Stimulated activated CD8-positive, alpha-beta memory T cell treated with anti-CD3 and anti-CD28 coated beads, Interleukin-12 subunit alpha, Interleukin-12 subunit beta, amount 100 ng/mL, for 1 hour (primary cell): ENCODE results near the gene ATP10A.
"Not testable (repeated sequence)": the region's sequence is repeated elsewhere in the genome, so short reads cannot be mapped to it uniquely, and the experiment has no call there.

Experiments used
- DNase-seq: peaks from one replicate; pipeline ENCODE4 v3.0.0-alpha.2; 2020; ENCODE audit warnings: low read depth

ATP10A gene

DNA sequence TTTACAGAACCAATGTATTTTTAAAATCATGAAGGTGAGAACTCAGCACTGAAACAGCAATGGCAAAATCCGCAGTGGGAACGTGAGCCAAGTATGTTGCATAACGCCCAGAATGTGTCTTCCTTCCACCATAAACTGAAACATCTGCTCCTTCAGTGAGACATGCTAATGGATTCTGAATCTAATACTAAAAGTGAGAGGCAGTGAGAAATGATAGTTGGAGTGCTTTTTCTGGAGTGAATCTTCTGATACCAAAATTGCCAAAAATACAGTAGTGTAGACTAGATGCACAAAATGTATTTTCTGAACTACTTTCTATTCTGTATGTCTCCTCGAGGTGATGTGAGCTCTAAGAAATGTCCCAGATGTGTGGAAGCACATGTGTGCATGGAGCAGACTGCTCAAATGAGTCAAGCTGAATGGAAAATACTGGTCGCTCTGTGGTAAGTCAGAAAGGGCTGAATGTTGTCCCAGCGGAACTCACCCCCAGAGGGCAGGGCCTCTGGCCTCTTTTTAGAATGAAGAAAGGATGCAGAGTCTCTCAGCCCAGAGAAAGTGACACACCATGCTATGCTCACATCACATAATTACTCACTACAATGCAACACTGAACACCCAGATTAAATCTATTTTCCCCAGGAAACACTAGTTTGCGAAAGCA is 73.0 kb downstream of the ATP10A start:
- no peak for DNase-seq

DNA sequence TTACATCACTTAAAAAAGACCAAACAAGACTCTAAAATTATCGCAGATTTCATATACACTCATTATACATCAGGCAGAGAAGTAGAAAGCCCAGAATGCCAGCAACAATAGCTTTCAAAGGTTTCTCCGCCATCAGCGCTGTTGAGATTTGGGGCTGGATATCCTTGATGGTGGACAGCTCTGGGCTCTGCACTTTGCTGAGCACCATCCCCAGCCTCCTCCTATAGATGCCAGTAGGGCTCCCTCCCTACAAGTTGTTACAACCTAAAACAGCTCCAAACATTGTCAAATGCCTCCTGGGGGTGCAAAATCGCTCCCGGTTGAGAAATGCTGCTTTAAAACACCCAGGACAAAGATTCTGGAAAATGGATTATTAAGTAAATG is 73.5 kb downstream of the ATP10A start:
- no peak for DNase-seq

- DNase-seq, result no peak
Measured at GRCh38 chr15:25789211-25789610, 73.9 kb downstream of the ATP10A start.

DNA sequence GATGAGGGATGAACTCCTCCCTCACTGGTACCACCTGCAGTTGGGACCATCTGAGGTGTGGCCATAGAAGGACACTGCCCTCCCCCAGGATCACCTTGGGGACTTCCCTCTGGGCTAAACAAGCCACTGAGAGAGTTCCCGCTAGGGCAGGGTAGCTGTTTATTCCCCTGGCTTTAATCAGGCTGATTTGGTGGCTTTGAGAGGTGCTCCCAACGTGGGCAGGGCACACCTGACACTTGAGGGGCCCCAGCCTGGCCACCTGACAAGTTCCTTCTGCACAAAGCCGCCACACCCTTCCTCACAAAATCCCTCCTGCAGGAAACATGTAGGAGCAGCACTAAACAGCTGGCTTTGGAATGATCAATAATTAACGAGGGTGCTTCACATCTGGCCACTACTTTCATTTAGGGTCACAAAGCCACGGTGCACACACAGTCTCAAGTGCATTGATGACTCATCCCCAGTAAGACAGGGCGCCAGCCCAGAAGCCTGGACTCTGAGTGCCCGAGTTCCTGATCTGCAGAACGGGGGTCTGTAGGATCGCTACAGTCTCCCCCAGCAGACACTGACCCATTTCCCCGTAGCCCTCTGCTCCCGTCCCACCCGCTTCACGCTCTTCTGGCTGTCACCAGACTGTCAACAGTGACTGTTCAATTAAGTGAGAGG is 75.1 kb downstream of the ATP10A start:
- DNase-seq, result no peak

- DNase-seq, result no peak
Measured at GRCh38 chr15:25787381-25787780, 75.7 kb downstream of the ATP10A start.

GRCh38 chr15:25786040-25786439 is 77.1 kb downstream of the ATP10A start:
- no peak for DNase-seq

GRCh38 chr15:25785641-25786025 is 77.5 kb downstream of the ATP10A start:
- DNase-seq, result no peak

- DNase-seq, result no peak
Measured at GRCh38 chr15:25784876-25785640, 78.1 kb downstream of the ATP10A start.

DNA sequence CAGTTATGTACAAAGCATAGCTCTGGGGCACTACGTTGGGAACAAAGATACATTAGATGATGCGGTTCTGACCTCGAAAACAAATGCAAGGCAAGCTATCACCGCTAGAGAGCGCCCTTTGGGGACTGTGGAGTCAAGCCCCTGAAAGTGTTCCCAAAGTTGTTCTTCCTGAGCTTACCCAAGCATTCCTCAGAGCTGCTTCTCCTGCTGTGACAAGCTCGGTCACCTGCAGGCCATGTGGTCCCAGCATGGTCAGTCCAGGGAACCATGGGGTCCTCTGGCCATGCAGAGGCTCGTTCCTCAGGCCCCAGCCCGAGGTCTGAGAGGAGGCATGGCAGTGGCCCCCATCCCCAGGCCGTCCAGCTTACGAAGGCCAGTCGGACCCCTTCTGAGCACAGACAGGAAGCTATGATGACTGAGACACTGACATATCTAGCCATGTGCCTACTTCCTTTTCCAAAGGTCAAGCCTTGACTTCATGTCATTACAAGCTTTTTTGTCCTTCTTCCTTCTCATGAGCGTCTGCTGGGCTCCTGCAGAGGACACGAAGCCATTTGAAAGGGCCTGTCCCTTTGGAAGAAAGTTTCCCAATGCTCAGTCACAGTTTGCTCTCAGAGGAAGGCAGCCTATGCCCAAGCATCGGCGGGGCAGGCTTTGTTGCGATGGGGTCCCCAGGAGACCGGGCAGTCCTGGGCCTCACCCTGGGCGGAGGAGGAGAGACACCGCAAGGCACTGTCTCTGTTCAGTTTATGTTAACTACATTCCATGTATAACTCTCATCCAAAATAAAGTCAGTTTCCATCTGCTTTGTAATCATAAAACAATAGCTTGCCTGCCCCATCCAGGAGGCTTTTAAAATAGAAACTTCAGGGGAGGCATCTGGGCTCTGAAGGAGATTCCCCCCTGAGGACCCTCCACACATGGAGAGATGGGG is 79.3 kb downstream of the ATP10A start:
- DNase-seq, result no peak

DNA sequence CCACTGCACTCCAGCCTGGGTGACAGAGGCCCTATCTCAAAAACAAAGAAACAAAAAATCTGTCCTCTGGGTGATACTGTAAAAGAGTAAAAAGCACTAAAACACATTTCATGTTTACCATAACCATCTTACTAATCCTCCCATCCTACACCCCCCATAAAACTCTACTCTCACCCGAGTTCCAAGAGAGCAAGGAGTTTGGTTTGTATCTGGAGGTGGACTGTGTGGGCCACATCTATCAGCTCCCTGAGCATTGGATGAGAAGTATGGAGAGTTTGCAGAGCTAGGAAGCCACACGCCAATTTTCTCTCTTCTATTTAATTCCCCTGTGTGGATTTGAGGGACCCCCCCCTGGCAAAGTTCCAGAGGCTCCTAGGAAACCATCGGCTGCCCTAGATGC is 80.0 kb downstream of the ATP10A start:
- DNase-seq, result no peak

- DNase-seq, result no peak
Measured at GRCh38 chr15:25780479-25781255, 82.5 kb downstream of the ATP10A start.

DNA sequence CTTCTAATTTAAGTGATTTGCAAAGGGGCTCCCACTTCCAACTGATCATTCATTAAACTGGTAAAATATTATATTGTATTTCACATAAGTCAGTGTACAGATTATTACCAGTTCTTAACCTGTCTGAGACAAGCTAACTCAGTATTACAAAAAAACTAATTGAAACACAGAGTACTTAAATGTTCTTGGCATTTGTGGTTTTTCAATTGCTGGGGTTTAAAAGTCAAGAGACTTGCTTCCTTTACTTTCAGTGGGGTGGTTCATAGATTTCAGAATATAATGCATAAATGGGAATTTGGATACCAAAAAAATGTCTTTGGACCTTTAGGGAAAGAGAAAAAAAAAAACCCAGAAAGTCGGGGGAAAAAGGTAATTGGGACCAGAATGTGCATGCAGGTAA is 85.0 kb downstream of the ATP10A start:
- DNase-seq, result no peak

DNA sequence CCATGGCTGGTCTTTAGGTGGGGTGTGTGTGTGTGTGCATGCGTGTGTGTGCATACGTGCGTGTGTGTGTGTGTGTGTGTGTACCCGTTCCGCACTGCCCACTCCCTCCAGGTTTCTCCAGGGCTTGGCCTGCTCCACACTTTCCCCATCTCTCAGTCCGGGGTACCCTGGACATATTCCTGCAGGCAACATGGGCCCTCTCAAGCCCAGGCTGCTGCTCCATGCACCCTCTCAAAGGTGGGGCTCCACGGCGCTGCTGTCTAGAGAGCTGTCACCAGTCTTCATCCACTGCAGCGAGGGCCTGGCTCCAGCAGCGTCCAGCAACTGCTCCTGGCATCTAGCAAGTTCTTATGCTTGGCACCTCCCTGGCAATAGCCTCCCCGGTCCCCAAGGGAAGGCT is 86.1 kb downstream of the ATP10A start:
- DNase-seq, result no peak

DNA sequence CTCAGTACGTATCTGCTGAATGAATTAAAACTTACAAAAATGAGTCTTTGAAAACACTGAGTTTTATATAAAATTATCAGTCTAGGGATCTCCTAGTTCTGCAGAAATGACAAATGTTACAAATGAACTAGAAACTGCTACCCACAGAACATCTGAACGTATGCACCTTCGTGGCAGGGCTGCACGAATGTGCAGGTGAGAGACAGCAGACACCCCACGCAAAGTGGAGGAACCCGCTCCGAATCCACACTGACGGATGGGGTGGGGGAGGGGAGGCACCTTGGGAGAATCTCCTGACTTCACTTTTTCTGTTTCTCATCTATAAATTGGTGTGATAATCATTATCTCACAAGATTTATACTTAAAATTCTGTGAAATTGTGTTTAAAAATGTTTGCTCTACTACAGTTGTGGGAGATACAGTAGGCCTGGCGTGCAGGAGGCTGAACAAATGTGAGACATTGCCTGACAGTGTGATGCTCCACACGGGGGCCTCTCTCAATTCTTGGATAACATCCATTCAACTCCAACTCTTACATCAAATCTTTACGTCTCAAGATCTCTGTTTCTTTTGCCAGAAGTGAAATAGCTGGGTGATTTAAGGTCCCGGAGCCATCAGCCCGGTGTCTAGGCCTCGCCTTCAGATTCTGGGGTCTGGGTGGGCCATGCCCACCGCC is 86.9 kb downstream of the ATP10A start:
- DNase-seq, result no peak

DNA sequence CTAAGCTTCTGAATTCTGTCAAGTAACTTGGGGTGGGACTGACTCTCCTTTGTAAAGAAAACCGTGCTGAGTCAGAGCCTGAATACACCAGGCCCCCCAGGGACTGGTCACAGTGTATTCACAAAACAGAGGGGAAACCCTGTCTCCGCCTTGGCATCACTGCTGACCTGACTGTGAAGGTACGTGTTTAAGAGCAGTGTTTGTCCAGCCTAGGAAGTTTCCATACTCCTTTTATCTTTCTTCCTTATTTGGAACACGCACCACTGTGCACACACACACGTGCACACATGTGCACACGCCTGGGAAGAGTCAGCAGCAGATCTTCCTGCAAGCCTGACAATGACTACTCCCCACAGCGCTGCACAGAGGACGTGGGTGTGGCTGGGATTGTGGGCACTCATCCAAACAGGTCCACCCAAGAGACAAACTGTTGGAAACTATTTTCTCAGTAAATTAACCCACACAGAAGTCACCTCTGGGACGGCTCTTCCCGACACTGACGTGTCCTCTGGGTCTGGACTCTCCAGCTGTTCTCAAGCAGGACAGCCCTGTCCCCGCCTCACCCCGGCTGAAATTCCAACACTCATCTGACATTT is 87.7 kb downstream of the ATP10A start:
- no peak for DNase-seq

DNA sequence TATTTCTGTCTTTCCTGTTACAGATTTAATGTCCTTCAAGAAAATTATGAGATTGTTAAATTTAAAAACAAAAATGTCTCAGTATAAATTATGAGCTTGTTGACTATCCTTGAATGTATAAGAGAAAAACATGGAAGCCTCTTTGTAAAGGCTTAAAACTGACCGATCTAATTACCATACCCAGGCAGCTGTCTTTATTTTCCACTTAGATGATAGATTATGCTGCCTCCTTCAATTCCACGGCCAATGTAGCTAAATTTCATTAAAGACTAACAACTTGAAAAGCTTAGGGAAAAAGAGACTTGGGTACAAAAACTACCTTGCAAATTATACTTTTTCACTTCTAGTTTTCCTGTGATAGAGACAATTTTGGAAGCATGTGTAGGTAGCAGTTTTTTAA is 88.3 kb downstream of the ATP10A start:
- no peak for DNase-seq

- no peak for DNase-seq
Measured at GRCh38 chr15:25773248-25773647, 89.9 kb downstream of the ATP10A start.

DNA sequence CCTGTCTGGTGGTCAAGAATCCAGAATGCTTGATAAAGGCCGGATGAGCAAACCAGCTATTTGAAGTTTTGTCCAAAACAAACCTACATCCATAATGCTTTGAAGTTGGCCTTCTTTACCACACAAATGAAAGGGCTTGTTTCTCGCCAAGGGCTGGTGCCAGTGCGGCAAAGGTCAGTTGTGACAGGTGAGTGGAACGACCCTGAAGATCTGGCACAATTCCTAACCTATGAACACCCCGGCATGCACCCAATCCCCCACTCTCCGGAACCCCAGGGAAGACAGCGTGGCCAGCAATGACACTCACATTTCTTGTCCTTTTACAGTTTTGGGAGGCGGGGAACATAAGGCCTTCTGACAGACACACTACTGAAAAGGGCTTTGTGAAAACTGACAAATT is 90.6 kb downstream of the ATP10A start:
- no peak for DNase-seq

DNA sequence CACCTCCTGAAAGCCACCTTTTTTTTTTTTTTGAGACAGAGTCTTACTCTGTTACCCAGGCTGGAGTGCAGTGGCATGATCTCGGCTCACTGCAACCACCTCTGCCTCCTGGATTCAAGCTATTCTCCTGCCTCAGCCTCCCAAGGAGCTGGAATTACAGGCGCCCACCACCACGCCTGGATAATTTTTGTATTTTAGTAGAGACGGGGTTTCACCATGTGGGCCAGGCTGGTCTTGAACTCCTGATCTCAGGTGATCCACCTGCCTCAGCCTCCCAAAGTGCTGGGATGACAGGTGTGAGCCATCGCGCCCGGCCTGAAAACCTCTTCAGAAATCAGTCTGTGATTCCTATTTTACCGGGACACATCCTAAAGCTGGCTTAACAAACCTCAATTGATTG is 91.4 kb downstream of the ATP10A start:
- DNase-seq, result not testable (repeated sequence)

DNA sequence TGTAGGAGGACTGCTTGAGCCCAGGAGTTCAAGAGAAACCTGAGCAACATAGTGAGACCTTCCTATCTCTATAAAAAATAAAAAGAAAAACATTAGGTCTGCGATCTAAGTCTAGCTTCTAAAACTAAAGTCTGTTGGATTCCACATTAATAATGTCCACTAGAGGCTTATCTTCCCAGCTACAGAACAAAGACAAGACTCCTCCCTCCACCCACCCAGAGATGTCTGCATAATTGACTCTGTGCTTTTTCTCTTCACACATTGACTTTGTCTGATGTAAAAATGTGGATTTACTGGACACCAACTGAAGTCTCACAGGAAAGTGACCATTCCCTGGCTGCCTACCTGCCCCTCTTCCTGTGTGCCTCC is 91.8 kb downstream of the ATP10A start:
- no peak for DNase-seq
